ENCODE data around the gene MRTFA.

Gene MRTFA

GRCh38 chr22:40403651-40404050 lies 232.9 kb downstream of the MRTFA start:
- no peak overlapping the region for H3K4me3 ChIP-seq (ENCODE audit: insufficient read depth, low read depth, low read length)
- 94 to 96% methylated on average over 7 of the region's 7 CpGs for WGBS, 2 experiments
- H3K36me3 ChIP-seq (ENCODE audit: control insufficient read depth, insufficient read depth, low read length), result peaks cover 40% of the 10 kb centered on the region
- H3K9me3 ChIP-seq (ENCODE audit: control insufficient read depth, low read length), result no peaks in the 10 kb centered on the region
- no peaks in the 10 kb centered on the region for H3K27me3 ChIP-seq (ENCODE audit: control insufficient read depth, insufficient read depth, low read length, poor library complexity, severe bottlenecking)
- no peaks in the 10 kb centered on the region for H3K4me1 ChIP-seq (ENCODE audit: control insufficient read depth, insufficient read depth, low read length)
- no peak overlapping the region for H3K27ac ChIP-seq (ENCODE audit: insufficient read depth, low read depth, low read length, poor library complexity, severe bottlenecking)

- no peaks in the 10 kb centered on the region for H3K27me3 ChIP-seq (ENCODE audit: control insufficient read depth, insufficient read depth, low read length, poor library complexity, severe bottlenecking)
- peaks cover 36% of the 10 kb centered on the region for H3K36me3 ChIP-seq (ENCODE audit: control insufficient read depth, insufficient read depth, low read length)
- 94 to 97% methylated on average over 3 of the region's 3 CpGs for WGBS, 2 experiments
- H3K4me3 ChIP-seq (ENCODE audit: insufficient read depth, low read depth, low read length), result no peak overlapping the region
- no peaks in the 10 kb centered on the region for H3K9me3 ChIP-seq (ENCODE audit: control insufficient read depth, low read length)
- no peaks in the 10 kb centered on the region for H3K4me1 ChIP-seq (ENCODE audit: control insufficient read depth, insufficient read depth, low read length)
- H3K27ac ChIP-seq (ENCODE audit: insufficient read depth, low read depth, low read length, poor library complexity, severe bottlenecking), result no peak overlapping the region
These were observed 233.4 kb downstream of the MRTFA start for GRCh38 chr22:40403141-40403540.

GRCh38 chr22:40401981-40402406 lies 234.5 kb downstream of the MRTFA start:
- Histone ChIP-seq H3K4me3 (ENCODE audit: insufficient read depth, low read depth, low read length) (no peak overlapping the region), H3K27me3 (ENCODE audit: control insufficient read depth, insufficient read depth, low read length, poor library complexity, severe bottlenecking) (no peaks in the 10 kb centered on the region), H3K36me3 (ENCODE audit: control insufficient read depth, insufficient read depth, low read length) (peaks cover 28% of the 10 kb centered on the region), H3K9me3 (ENCODE audit: control insufficient read depth, low read length) (no peaks in the 10 kb centered on the region), H3K27ac (ENCODE audit: insufficient read depth, low read depth, low read length, poor library complexity, severe bottlenecking) (no peak overlapping the region), H3K4me1 (ENCODE audit: control insufficient read depth, insufficient read depth, low read length) (no peaks in the 10 kb centered on the region)
- WGBS, 2 experiments, result 89 to 90% methylated on average over 8 of the region's 8 CpGs

GRCh38 chr22:40401532-40401931 lies 235.0 kb downstream of the MRTFA start:
- Histone ChIP-seq H3K9me3 (ENCODE audit: control insufficient read depth, low read length) (no peaks in the 10 kb centered on the region), H3K36me3 (ENCODE audit: control insufficient read depth, insufficient read depth, low read length) (peaks cover 24% of the 10 kb centered on the region), H3K27me3 (ENCODE audit: control insufficient read depth, insufficient read depth, low read length, poor library complexity, severe bottlenecking) (no peaks in the 10 kb centered on the region), H3K4me1 (ENCODE audit: control insufficient read depth, insufficient read depth, low read length) (no peaks in the 10 kb centered on the region), H3K27ac (ENCODE audit: insufficient read depth, low read depth, low read length, poor library complexity, severe bottlenecking) (no peak overlapping the region), H3K4me3 (ENCODE audit: insufficient read depth, low read depth, low read length) (no peak overlapping the region)
- WGBS, 2 experiments, result 95% methylated on average over 4 of the region's 4 CpGs

- Histone ChIP-seq H3K27ac (ENCODE audit: insufficient read depth, low read depth, low read length, poor library complexity, severe bottlenecking) (no peak overlapping the region), H3K9me3 (ENCODE audit: control insufficient read depth, low read length) (no peaks in the 10 kb centered on the region), H3K27me3 (ENCODE audit: control insufficient read depth, insufficient read depth, low read length, poor library complexity, severe bottlenecking) (no peaks in the 10 kb centered on the region), H3K4me1 (ENCODE audit: control insufficient read depth, insufficient read depth, low read length) (no peaks in the 10 kb centered on the region), H3K4me3 (ENCODE audit: insufficient read depth, low read depth, low read length) (no peak overlapping the region), H3K36me3 (ENCODE audit: control insufficient read depth, insufficient read depth, low read length) (peaks cover 18% of the 10 kb centered on the region)
- WGBS, 2 experiments, result 95 to 98% methylated on average over 15 of the region's 15 CpGs
These were observed 236.4 kb downstream of the MRTFA start for GRCh38 chr22:40400159-40400558.

- no peak overlapping the region for H3K27ac ChIP-seq (ENCODE audit: insufficient read depth, low read depth, low read length, poor library complexity, severe bottlenecking)
- H3K9me3 ChIP-seq (ENCODE audit: control insufficient read depth, low read length), result no peaks in the 10 kb centered on the region
- no peaks in the 10 kb centered on the region for H3K27me3 ChIP-seq (ENCODE audit: control insufficient read depth, insufficient read depth, low read length, poor library complexity, severe bottlenecking)
- H3K4me1 ChIP-seq (ENCODE audit: control insufficient read depth, insufficient read depth, low read length), result no peaks in the 10 kb centered on the region
- WGBS, 2 experiments, result 85 to 91% methylated on average over 2 of the region's 2 CpGs
- no peak overlapping the region for H3K4me3 ChIP-seq (ENCODE audit: insufficient read depth, low read depth, low read length)
- H3K36me3 ChIP-seq (ENCODE audit: control insufficient read depth, insufficient read depth, low read length), result peaks cover 13% of the 10 kb centered on the region
These were observed 236.9 kb downstream of the MRTFA start for GRCh38 chr22:40399621-40400020.

- Histone ChIP-seq H3K27ac (ENCODE audit: insufficient read depth, low read depth, low read length, poor library complexity, severe bottlenecking) (no peak overlapping the region), H3K9me3 (ENCODE audit: control insufficient read depth, low read length) (no peaks in the 10 kb centered on the region), H3K4me3 (ENCODE audit: insufficient read depth, low read depth, low read length) (no peak overlapping the region), H3K4me1 (ENCODE audit: control insufficient read depth, insufficient read depth, low read length) (no peaks in the 10 kb centered on the region), H3K36me3 (ENCODE audit: control insufficient read depth, insufficient read depth, low read length) (peaks cover 10% of the 10 kb centered on the region), H3K27me3 (ENCODE audit: control insufficient read depth, insufficient read depth, low read length, poor library complexity, severe bottlenecking) (no peaks in the 10 kb centered on the region)
- 41 to 68% methylated on average over 1 of the region's 1 CpG for WGBS, 2 experiments
These were observed 239.1 kb downstream of the MRTFA start for GRCh38 chr22:40397396-40397795.

GRCh38 chr22:40396882-40397281 lies 239.6 kb downstream of the MRTFA start:
- Histone ChIP-seq H3K27me3 (ENCODE audit: control insufficient read depth, insufficient read depth, low read length, poor library complexity, severe bottlenecking) (no peaks in the 10 kb centered on the region), H3K36me3 (ENCODE audit: control insufficient read depth, insufficient read depth, low read length) (peaks cover 6% of the 10 kb centered on the region), H3K4me3 (ENCODE audit: insufficient read depth, low read depth, low read length) (no peak overlapping the region), H3K9me3 (ENCODE audit: control insufficient read depth, low read length) (no peaks in the 10 kb centered on the region), H3K4me1 (ENCODE audit: control insufficient read depth, insufficient read depth, low read length) (no peaks in the 10 kb centered on the region), H3K27ac (ENCODE audit: insufficient read depth, low read depth, low read length, poor library complexity, severe bottlenecking) (no peak overlapping the region)
- 35 to 37% methylated on average over 2 of the region's 4 CpGs for WGBS, 2 experiments

- H3K27ac ChIP-seq (ENCODE audit: insufficient read depth, low read depth, low read length, poor library complexity, severe bottlenecking), result no peak overlapping the region
- WGBS, 2 experiments, result 92 to 99% methylated on average over 7 of the region's 7 CpGs
- H3K36me3 ChIP-seq (ENCODE audit: control insufficient read depth, insufficient read depth, low read length), result no peaks in the 10 kb centered on the region
- no peaks in the 10 kb centered on the region for H3K27me3 ChIP-seq (ENCODE audit: control insufficient read depth, insufficient read depth, low read length, poor library complexity, severe bottlenecking)
- H3K4me3 ChIP-seq (ENCODE audit: insufficient read depth, low read depth, low read length), result no peak overlapping the region
- H3K9me3 ChIP-seq (ENCODE audit: control insufficient read depth, low read length), result no peaks in the 10 kb centered on the region
- no peaks in the 10 kb centered on the region for H3K4me1 ChIP-seq (ENCODE audit: control insufficient read depth, insufficient read depth, low read length)
These were observed 240.9 kb downstream of the MRTFA start for GRCh38 chr22:40395607-40396006.

- H3K9me3 ChIP-seq (ENCODE audit: control insufficient read depth, low read length), result no peaks in the 10 kb centered on the region
- WGBS, 2 experiments, result 93 to 98% methylated on average over 2 of the region's 3 CpGs
- no peak overlapping the region for H3K27ac ChIP-seq (ENCODE audit: insufficient read depth, low read depth, low read length, poor library complexity, severe bottlenecking)
- H3K27me3 ChIP-seq (ENCODE audit: control insufficient read depth, insufficient read depth, low read length, poor library complexity, severe bottlenecking), result no peaks in the 10 kb centered on the region
- H3K36me3 ChIP-seq (ENCODE audit: control insufficient read depth, insufficient read depth, low read length), result no peaks in the 10 kb centered on the region
- H3K4me1 ChIP-seq (ENCODE audit: control insufficient read depth, insufficient read depth, low read length), result no peaks in the 10 kb centered on the region
- H3K4me3 ChIP-seq (ENCODE audit: insufficient read depth, low read depth, low read length), result no peak overlapping the region
These were observed 241.9 kb downstream of the MRTFA start for GRCh38 chr22:40394607-40395006.

GRCh38 chr22:40392618-40393017 lies 243.9 kb downstream of the MRTFA start:
- H3K36me3 ChIP-seq (ENCODE audit: control insufficient read depth, insufficient read depth, low read length), result no peaks in the 10 kb centered on the region
- no peaks in the 10 kb centered on the region for H3K27me3 ChIP-seq (ENCODE audit: control insufficient read depth, insufficient read depth, low read length, poor library complexity, severe bottlenecking)
- H3K27ac ChIP-seq (ENCODE audit: insufficient read depth, low read depth, low read length, poor library complexity, severe bottlenecking), result no peak overlapping the region
- WGBS, 2 experiments, result 95 to 96% methylated on average over 2 of the region's 2 CpGs
- no peaks in the 10 kb centered on the region for H3K4me1 ChIP-seq (ENCODE audit: control insufficient read depth, insufficient read depth, low read length)
- H3K9me3 ChIP-seq (ENCODE audit: control insufficient read depth, low read length), result no peaks in the 10 kb centered on the region
- H3K4me3 ChIP-seq (ENCODE audit: insufficient read depth, low read depth, low read length), result no peak overlapping the region

Measured in ectodermal cell (in vitro differentiated cells).